Stomach (tissue), 9 donors: Measurements from ENCODE around the gene PTPRD. TPM values are rescaled to one million over a fixed set of nuclear protein-coding genes. Genes with fewer than 3 reads are reported as not detected.

Source experiments
- DNase-seq, 2 donors: peaks; one replicate each; pipeline versions ENCODE4 v3.0.0 to v3.0.0-alpha.2; 2013 to 2019
- H3K27ac ChIP-seq, 5 donors: fragments of 200-600 bp in 4 of 5; sonication (generic) in 4 of 5; one replicate each; pipeline ENCODE4 v1.5.1; 2013 to 2019; ENCODE audit warnings: mild to moderate bottlenecking in 1 of 5, moderate library complexity in 1 of 5
- H3K27me3 ChIP-seq, 3 donors: fragments of 200-600 bp; sonication (generic); one replicate each; pipeline ENCODE4 v1.5.1; 2017 to 2019; ENCODE audit warnings: mixed run types in 1 of 3
- H3K36me3 ChIP-seq, 4 donors: fragments of 200-600 bp; sonication (generic); 1 replicate in 3 of 4; 2 replicates in 1 of 4; pipeline ENCODE4 v1.5.1; 2016 to 2019
- H3K4me1 ChIP-seq, 4 donors: fragments of 200-600 bp; sonication (generic); one replicate each; pipeline ENCODE4 v1.5.1; 2016 to 2019
- H3K4me3 ChIP-seq, 4 donors: fragments of 200-600 bp; sonication (generic) in 3 of 4; one replicate each; pipeline ENCODE4 v1.5.1; 2016 to 2019; ENCODE audit warnings: mild to moderate bottlenecking in 1 of 4
- H3K9me3 ChIP-seq, 4 donors: fragments of 200-600 bp; sonication (generic); one replicate each; pipeline ENCODE4 v1.5.1; 2016 to 2019
- CTCF ChIP-seq, 7 experiments: fragments of 450-650 bp in 4 of 7; fragments of 200-600 bp in 3 of 7; sonication (generic) in 3 of 7; IDR thresholded peaks; one replicate each; pipeline ENCODE4 v1.5.1; 2016 to 2019; ENCODE audit warnings: antibody characterized with exemption in 7 of 7, control low read depth in 2 of 7, mild to moderate bottlenecking in 1 of 7
- EP300 ChIP-seq: sonication (generic); formaldehyde crosslinking; IDR thresholded peaks from one replicate; pipeline ENCODE4 v1.6.1; 2017; ENCODE audit warnings: antibody characterized with exemption
- POLR2A ChIP-seq, 4 donors: fragments of 450-650 bp; IDR thresholded peaks; one replicate each; pipeline ENCODE4 v1.6.1; 2016; ENCODE audit warnings: antibody characterized with exemption in 4 of 4, control low read depth in 2 of 4, mild to moderate bottlenecking in 1 of 4, moderate library complexity in 1 of 4
- POLR2AphosphoS5 ChIP-seq, 3 donors: sonication (generic); formaldehyde crosslinking; IDR thresholded peaks; one replicate each; pipeline ENCODE4 v1.6.1; 2016; ENCODE audit warnings: antibody characterized with exemption in 3 of 3
- WGBS, 5 donors: extraction: QIAGEN DNeasy Blood & Tissue Kit in 3 of 5; methylation state at CpG; one replicate each; pipeline versions ENCODE4 v1.1.5 to v1.1.7; 2013 to 2018; 5-methylcytosine and 5-hydroxymethylcytosine counted together
- intact Hi-C: fragments of 100-400 bp; cut with DNase I; formaldehyde crosslinking; loops from one replicate; pipeline ENCODE4 v1.15.1; 2023; ENCODE audit warnings: low total_unique reads
- polyA plus RNA-seq, 3 donors: library from polyadenylated mRNA; stranded (reverse); fragments of 200-250 nt; gene quantifications; one replicate each; pipeline ENCODE4 v1.2.3, GENCODE V29; 2013
- total RNA-seq, 5 donors: library from RNA; depleted of rRNA; stranded (reverse); fragments of >200 nt; gene quantifications; one replicate each; pipeline versions ENCODE4 v1.1.0 to v1.2.3, GENCODE V29; 2014 to 2016
- donor health status: healthy with polysubstance abuse.
- donor health status: Bipolar disorder and iron deficiency.
- donor health status: healthy.

PTPRD gene
- total and polyA plus RNA-seq, 8 donors, result 0.12 to 53.1 (median 1.2) TPM

GRCh38 chr9:10144355-10144754 lies 468.4 kb downstream of the PTPRD start:
- Histone ChIP-seq H3K4me1 (peaks cover 0 to 6% (median 2%) of the 10 kb centered on the region in 4 donors), H3K36me3 (no peaks in the 10 kb centered on the region), H3K9me3 (no peaks in the 10 kb centered on the region), H3K27me3 (no peaks in the 10 kb centered on the region), H3K4me3 (no peak overlapping the region), H3K27ac (no peak overlapping the region)
- TF ChIP-seq POLR2AphosphoS5 (IDR thresholded peaks at IDR 0.05) (no peak), CTCF (IDR thresholded peaks at IDR 0.05) (no peak), EP300 (no peak), POLR2A (IDR thresholded peaks at IDR 0.05) (no peak)
- intact Hi-C loops, result no loop called here
- 79 to 87% (median 87%) methylated on average over 3 of the region's 3 CpGs for WGBS, 5 donors
- no peak for DNase-seq

- Histone ChIP-seq H3K27ac (no peak overlapping the region), H3K27me3 (no peaks in the 10 kb centered on the region), H3K9me3 (no peaks in the 10 kb centered on the region), H3K4me3 (no peak overlapping the region), H3K4me1 (no peaks in the 10 kb centered on the region), H3K36me3 (no peaks in the 10 kb centered on the region)
- intact Hi-C loops, result no loop called here
- no peak for TF ChIP-seq POLR2AphosphoS5 (IDR thresholded peaks at IDR 0.05)
- no peak for TF ChIP-seq POLR2A (IDR thresholded peaks at IDR 0.05)
- TF ChIP-seq CTCF (IDR thresholded peaks at IDR 0.05), result no peak
- no peak for TF ChIP-seq EP300
- DNase-seq, result no peak
Observed at GRCh38 chr9:10135553-10135952, 477.2 kb downstream of the PTPRD start.

GRCh38 chr9:10134266-10134665 lies 478.5 kb downstream of the PTPRD start:
- WGBS, 5 donors, result 82 to 93% (median 85%) methylated on average over 4 of the region's 4 CpGs
- no peaks in the 10 kb centered on the region for H3K4me1 ChIP-seq
- intact Hi-C loops, result no loop called here
- TF ChIP-seq CTCF (IDR thresholded peaks at IDR 0.05), result no peak
- no peak for TF ChIP-seq EP300
- TF ChIP-seq POLR2A (IDR thresholded peaks at IDR 0.05), result no peak
- no peak for TF ChIP-seq POLR2AphosphoS5 (IDR thresholded peaks at IDR 0.05)
- no peaks in the 10 kb centered on the region for H3K9me3 ChIP-seq
- no peak overlapping the region for H3K4me3 ChIP-seq
- H3K36me3 ChIP-seq, result no peaks in the 10 kb centered on the region
- H3K27ac ChIP-seq, result no peak overlapping the region
- DNase-seq, result no peak
- H3K27me3 ChIP-seq, result no peaks in the 10 kb centered on the region

- WGBS, 5 donors, result 26 to 44% (median 35%) methylated on average over 2 of the region's 2 CpGs
- Histone ChIP-seq H3K36me3 (no peaks in the 10 kb centered on the region), H3K27me3 (no peaks in the 10 kb centered on the region), H3K4me3 (no peak overlapping the region), H3K9me3 (no peaks in the 10 kb centered on the region), H3K27ac (no peak overlapping the region), H3K4me1 (no peaks in the 10 kb centered on the region)
- intact Hi-C loops, result no loop called here
- no peak for DNase-seq
- TF ChIP-seq POLR2A (IDR thresholded peaks at IDR 0.05) (no peak), CTCF (IDR thresholded peaks at IDR 0.05) (no peak), POLR2AphosphoS5 (IDR thresholded peaks at IDR 0.05) (no peak), EP300 (no peak)
Observed at GRCh38 chr9:10130061-10130675, 482.6 kb downstream of the PTPRD start.
